ENCODE results near the gene POC1B.
A peak's percentile ranks its signal among the peaks of the same experiment; 100 is the strongest.

POC1B gene

GRCh38 chr12:89525824-89526770 is at the start of gene POC1B:
Gene POC1B, minus strand, starts transcription at chr12:89526047. Its CDS starts 152 bp downstream, at chr12:89525895.
- DNase-seq, result peak; percentile 29 to 40 (median 36)

DNA sequence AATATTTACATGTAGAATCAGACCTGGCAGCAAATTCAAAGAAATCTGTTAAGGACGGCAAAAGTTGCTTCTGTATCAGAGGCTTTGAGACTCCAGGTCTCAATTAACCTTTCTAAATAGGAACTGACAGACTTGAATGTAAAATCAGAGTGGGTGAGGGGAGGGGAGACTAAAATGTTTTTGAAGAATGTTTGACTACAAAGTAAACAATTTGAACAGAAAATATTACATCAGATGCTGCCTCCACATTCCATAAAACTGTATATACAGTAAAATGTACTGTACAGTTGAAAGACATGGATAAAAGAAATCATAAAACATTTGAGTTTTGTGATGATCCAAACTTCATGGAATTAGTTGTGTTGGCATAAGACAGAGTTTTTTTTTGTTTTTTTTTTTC is 49.5 kb upstream of the POC1B start:
- DNase-seq, result no peak

DNA sequence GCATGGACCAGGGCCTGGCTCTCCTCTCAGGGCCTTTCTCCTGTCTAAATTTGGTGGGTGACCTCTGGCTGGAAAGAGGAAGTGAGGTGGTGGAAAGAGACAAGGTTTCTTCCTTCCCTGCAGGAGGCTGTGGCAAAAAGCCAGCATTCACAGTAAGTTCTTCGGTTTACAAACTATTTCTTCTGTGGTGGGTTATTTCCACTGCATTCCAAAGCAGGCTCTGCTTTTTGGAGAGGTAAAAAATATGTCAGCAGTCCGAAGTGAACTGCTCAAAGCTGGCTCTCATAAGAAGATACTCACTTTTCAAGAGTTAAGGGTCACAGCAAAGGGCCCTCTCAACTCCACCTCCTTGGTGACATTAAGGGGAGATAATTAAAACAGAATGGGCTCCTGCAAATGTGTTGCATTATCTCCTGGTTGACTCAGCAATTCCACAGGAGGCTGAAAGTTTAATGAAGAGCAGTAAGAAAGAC is 48.9 kb upstream of the POC1B start:
- DNase-seq, result no peak

- DNase-seq, result no peak
Observed at GRCh38 chr12:89573051-89573810, 47.4 kb upstream of the POC1B start.

GRCh38 chr12:89571491-89572195 is 45.8 kb upstream of the POC1B start:
- DNase-seq, result no peak

GRCh38 chr12:89568484-89568883 is 42.6 kb upstream of the POC1B start:
- DNase-seq, result no peak

- DNase-seq, result no peak
Observed at GRCh38 chr12:89567691-89568239, 41.9 kb upstream of the POC1B start.

GRCh38 chr12:89566615-89567014 is 40.8 kb upstream of the POC1B start:
- no peak for DNase-seq

GRCh38 chr12:89565002-89565401 is 39.2 kb upstream of the POC1B start:
- no peak for DNase-seq

- no peak for DNase-seq
Observed at GRCh38 chr12:89559753-89560152, 33.9 kb upstream of the POC1B start.

- DNase-seq, result no peak
Observed at GRCh38 chr12:89556976-89557375, 31.1 kb upstream of the POC1B start.

DNA sequence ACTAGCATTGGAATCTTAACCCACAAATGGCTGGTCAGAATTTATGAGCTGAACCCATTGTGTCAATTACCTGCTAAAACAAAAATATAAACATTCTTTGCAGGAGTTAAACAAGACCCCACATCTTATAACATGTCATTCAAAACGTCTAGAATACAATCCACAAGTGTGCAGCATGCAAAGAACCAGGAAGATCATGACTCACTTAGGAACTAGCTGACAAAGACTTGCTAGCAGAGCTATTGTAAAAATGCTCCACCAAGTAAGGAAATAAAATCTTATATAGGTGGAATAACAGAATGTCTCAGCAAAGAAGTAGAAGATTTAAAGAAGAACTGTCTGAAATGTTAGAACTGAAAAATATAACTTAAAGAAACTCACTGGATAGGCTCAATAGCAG is 26.5 kb upstream of the POC1B start:
- no peak for DNase-seq

- no peak for DNase-seq
Observed at GRCh38 chr12:89551747-89552146, 25.9 kb upstream of the POC1B start.

- DNase-seq, result no peak
Observed at GRCh38 chr12:89547101-89547500, 21.3 kb upstream of the POC1B start.

DNA sequence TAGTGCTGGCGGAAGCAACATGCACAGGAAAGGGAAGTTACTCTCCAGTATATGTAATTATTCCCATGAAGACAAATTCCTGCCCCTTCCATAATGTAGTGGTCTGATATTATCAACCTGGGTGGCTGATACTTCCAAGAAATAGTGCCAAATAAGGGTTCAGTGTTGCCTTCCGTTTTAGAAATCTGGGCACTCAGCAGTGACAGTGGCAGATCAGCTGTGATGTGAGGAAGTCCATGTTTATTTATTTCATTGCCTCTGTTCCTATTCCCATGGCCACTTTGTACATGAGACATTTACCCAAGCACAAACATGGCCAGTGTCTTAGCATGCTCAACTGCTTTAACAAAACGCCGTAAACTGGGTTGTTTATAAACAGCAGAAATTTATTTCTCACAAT is 20.3 kb upstream of the POC1B start:
- no peak for DNase-seq

DNA sequence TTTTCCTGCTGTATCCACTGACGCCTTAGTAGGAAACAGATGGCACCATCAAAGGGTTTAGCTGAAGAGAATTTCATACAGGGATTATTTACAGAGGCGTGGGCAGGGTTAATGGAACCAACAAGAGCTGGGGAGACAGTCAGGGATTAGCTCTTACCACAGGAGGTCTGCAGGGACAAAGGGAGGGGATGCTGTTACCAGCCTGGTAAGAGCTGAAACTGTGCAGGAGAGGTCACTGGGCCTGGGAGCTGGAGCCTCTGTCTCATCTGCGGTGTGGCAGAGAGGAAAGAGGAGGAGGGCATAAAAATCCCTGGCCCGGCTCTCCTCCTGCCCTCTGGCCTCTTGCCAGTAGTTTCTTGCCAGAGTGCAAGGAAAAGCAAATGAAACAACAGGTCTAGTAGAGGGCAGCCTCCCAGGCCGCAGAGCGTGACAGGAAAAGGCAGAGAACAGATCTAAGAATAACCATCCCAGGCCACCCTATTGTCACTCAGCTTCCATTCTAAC is 18.9 kb upstream of the POC1B start:
- no peak for DNase-seq

GRCh38 chr12:89544022-89544421 is 18.2 kb upstream of the POC1B start:
- DNase-seq, result no peak

DNA sequence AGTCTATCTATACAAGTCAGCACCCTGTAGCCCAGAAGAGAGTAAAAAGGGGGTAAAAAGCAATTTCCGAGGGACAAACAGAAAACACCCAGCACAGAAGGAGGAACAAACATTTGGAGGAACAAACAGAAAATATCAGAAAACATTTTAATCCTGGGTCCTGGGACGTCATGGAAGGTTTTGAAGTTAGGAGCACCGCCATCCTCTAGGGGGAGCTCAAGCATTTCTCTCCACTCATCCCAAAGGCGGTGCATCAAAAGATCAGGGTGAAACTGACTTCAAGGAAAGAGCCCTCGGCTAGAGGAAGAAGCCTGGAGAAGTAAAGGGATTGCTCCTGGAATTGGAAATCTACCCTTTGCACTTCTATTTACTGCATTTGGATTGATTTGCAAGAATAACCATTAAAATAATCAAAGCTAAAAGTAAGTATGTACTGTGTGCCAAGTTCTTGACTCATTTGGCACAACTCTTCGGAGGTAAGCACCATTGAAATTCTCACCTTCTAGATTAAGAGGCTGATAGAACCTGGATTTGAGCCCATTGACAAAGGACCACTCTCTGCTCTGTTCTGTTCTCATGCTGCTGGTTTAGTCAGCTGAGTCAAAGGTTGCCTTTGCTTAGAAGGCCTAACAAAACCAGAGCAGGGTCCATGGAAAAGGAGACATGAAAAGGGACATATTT is 17.2 kb upstream of the POC1B start:
- peak in 3 of 4 experiments; percentile 0 to 19 (median 12) for DNase-seq

GRCh38 chr12:89542236-89542635 is 16.4 kb upstream of the POC1B start:
- no peak for DNase-seq

GRCh38 chr12:89540586-89540985 is 14.7 kb upstream of the POC1B start:
- DNase-seq, result no peak

- no peak for DNase-seq
Observed at GRCh38 chr12:89539426-89540223, 13.8 kb upstream of the POC1B start.

All from activated naive CD4-positive, alpha-beta T cell (primary cell).